CD4-positive, alpha-beta T cell (primary cell): ENCODE data around the gene SRGAP1. TPM values are rescaled to one million over a fixed set of nuclear protein-coding genes. Genes with fewer than 3 reads are reported as not detected.

ENCODE experiments used
- ATAC-seq: fragments of 200-7000 bp; cut with Tn5 transposase; one replicate; pipeline ENCODE4 v1.10.0; 2022; ENCODE audit warnings: mild to moderate bottlenecking; ENCODE audit not compliant: poor library complexity
- CTCF ChIA-PET: fragments of 350-600 bp; sonication (Branson Sonifier 250); formaldehyde crosslinking; loops from one replicate; lab custom pipeline; 2021; ENCODE audit warnings: antibody characterized with exemption, inconsistent platforms; lab: Charles Lee
- POLR2A ChIA-PET: fragments of 350-600 bp; sonication (Branson Sonifier 250); formaldehyde crosslinking; loops from one replicate; lab custom pipeline; 2021; ENCODE audit warnings: antibody characterized with exemption, inconsistent platforms; lab: Charles Lee
- DNase-seq, 14 experiments: peaks; one replicate each; pipeline ENCODE4 v3.0.0-alpha.2; 2013 to 2020; ENCODE audit warnings: mixed read lengths in 2 of 14
- H3K27ac ChIP-seq, 2 donors: one replicate each; pipeline versions ENCODE4 v1.5.1 to v1.7.0; 2013; ENCODE audit warnings: low read length in 2 of 2, low read depth in 1 of 2, mild to moderate bottlenecking in 1 of 2
- H3K27me3 ChIP-seq, 2 experiments: 1 replicate in 1 of 2; 2 replicates in 1 of 2; pipeline versions ENCODE4 v1.6.1 to v1.7.0; 2013; ENCODE audit warnings: low read length in 2 of 2, control low read depth in 1 of 2, mild to moderate bottlenecking in 1 of 2, moderate library complexity in 1 of 2; ENCODE audit not compliant: insufficient read depth in 2 of 2, control insufficient read depth in 1 of 2
- H3K36me3 ChIP-seq: one replicate; pipeline ENCODE4 v1.6.1; 2013; ENCODE audit warnings: low read length, control low read depth; ENCODE audit not compliant: insufficient read depth
- H3K4me1 ChIP-seq: one replicate; pipeline ENCODE4 v1.6.1; 2013; ENCODE audit warnings: low read length, control low read depth; ENCODE audit not compliant: insufficient read depth
- H3K4me3 ChIP-seq: one replicate; pipeline ENCODE4 v1.5.1; 2013; ENCODE audit warnings: mild to moderate bottlenecking, low read length, moderate library complexity
- H3K9me3 ChIP-seq, 2 experiments: 1 replicate in 1 of 2; 2 replicates in 1 of 2; pipeline versions ENCODE4 v1.6.1 to v1.7.0; 2013; ENCODE audit warnings: low read length in 2 of 2, mild to moderate bottlenecking in 2 of 2, control low read depth in 1 of 2, moderate library complexity in 1 of 2; ENCODE audit not compliant: control insufficient read depth in 1 of 2, insufficient read depth in 1 of 2
- H3K27ac Mint-ChIP-seq: one replicate; pipeline ENCODE4 v1.8.0; 2020; ENCODE audit warnings: mixed read lengths
- H3K27me3 Mint-ChIP-seq: one replicate; pipeline ENCODE4 v1.8.0; 2021; ENCODE audit warnings: mixed read lengths
- H3K36me3 Mint-ChIP-seq: one replicate; pipeline ENCODE4 v1.8.0; 2021; ENCODE audit warnings: low read depth, mixed read lengths
- H3K4me1 Mint-ChIP-seq: one replicate; pipeline ENCODE4 v1.8.0; 2021; ENCODE audit warnings: low read depth, mixed read lengths
- H3K4me3 Mint-ChIP-seq: one replicate; pipeline ENCODE4 v1.8.0; 2020; ENCODE audit warnings: mild to moderate bottlenecking, mixed read lengths
- H3K9me3 Mint-ChIP-seq: one replicate; pipeline ENCODE4 v1.8.0; 2020; ENCODE audit warnings: mixed read lengths
- CTCF ChIP-seq: fragments of 200-600 bp; IDR thresholded peaks from one replicate; pipeline ENCODE4 v1.8.0; 2022; ENCODE audit warnings: antibody characterized with exemption, mild to moderate bottlenecking
- intact Hi-C, 2 experiments: fragments of 100-400 bp; cut with DNase I in 1 of 2; cut with micrococcal nuclease in 1 of 2; formaldehyde crosslinking; loops; one replicate each; pipeline versions ENCODE4 v1.15.1 to v1.9.0; 2023 to 2025; cut with DNase I, micrococcal nuclease
- total RNA-seq, 174 experiments: library from RNA in 2 of 174; stranded (reverse) in 2 of 174; gene quantifications; one replicate each; pipeline ENCODE4 v1.2.3 and lab custom pipeline; 2021 to 2026

The SRGAP1 gene
- total RNA-seq, 2 experiments from 2014 or later, result 0.03 TPM; not detected in 1

DNA sequence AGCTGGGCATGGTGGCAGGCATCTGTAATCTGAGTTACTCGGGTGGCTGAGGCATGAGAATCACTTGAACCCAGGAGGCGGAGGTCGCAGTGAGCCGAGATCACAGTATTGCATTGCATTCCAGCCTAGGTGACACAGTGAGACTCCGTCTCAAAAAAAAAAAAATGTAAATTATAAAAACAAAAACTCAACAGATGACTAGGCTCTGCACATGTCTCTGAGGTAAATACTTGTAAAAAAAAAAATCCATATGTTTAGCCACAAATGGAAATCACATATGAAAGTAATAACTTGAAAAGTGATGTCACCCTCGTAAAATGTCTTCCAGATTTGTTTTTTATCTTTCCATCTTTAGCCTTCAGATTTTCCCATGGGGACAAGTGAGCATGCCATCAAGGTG is 292.6 kb downstream of the SRGAP1 start:
- TF ChIP-seq CTCF, result no peak
- H3K27ac ChIP-seq, result no peak overlapping the region
- Mint-ChIP-seq H3K36me3 (no peaks in the 10 kb centered on the region), H3K27ac (no peak overlapping the region), H3K4me3 (no peak overlapping the region), H3K27me3 (no peaks in the 10 kb centered on the region), H3K4me1 (no peaks in the 10 kb centered on the region), H3K9me3 (peaks cover 7% of the 10 kb centered on the region)
- no peak for ATAC-seq
- H3K4me3 ChIP-seq, result no peak overlapping the region
- H3K36me3 ChIP-seq, result no peaks in the 10 kb centered on the region
- H3K4me1 ChIP-seq, result no peaks in the 10 kb centered on the region
- H3K9me3 ChIP-seq, result peaks cover 0 to 5% of the 10 kb centered on the region in 2 experiments
- ChIA-PET CTCF (no interaction called here), POLR2A (no interaction called here)
- intact Hi-C loops, result no loop called here
- DNase-seq, result no peak
- no peaks in the 10 kb centered on the region for H3K27me3 ChIP-seq

- ATAC-seq (no peak), DNase-seq (no peak)
- Histone ChIP-seq H3K27ac (no peak overlapping the region), H3K4me3 (no peak overlapping the region), H3K9me3 (peaks cover 0 to 3% of the 10 kb centered on the region in 2 experiments), H3K27me3 (no peaks in the 10 kb centered on the region), H3K36me3 (no peaks in the 10 kb centered on the region), H3K4me1 (no peaks in the 10 kb centered on the region)
- Mint-ChIP-seq H3K4me1 (no peaks in the 10 kb centered on the region), H3K36me3 (no peaks in the 10 kb centered on the region), H3K4me3 (no peak overlapping the region), H3K9me3 (peaks cover 5% of the 10 kb centered on the region), H3K27ac (no peak overlapping the region), H3K27me3 (no peaks in the 10 kb centered on the region)
- ChIA-PET CTCF (no interaction called here), POLR2A (no interaction called here)
- no peak for TF ChIP-seq CTCF
- intact Hi-C loops, result no loop called here
Measured at GRCh38 chr12:64139021-64139420, 294.5 kb downstream of the SRGAP1 start.

DNA sequence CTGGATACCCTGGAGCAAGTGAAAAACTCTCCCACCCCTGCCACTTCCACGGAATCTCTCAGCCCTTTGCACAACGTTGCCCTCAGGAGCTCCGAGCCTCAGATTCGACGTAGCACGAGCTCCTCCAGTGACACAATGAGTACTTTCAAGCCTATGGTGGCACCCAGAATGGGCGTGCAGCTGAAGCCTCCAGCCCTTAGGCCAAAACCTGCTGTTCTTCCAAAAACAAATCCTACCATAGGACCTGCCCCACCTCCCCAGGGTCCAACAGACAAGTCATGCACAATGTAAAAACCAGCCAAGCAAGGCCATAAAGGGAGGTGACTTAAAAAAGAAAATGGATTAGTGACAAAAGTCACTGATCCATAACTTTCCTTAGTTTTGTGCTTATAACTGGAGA is 297.9 kb downstream of the SRGAP1 start:
- CTCF ChIA-PET, result no interaction called here
- POLR2A ChIA-PET, result no interaction called here
- H3K36me3 Mint-ChIP-seq, result peaks cover 1% of the 10 kb centered on the region
- no peaks in the 10 kb centered on the region for H3K9me3 ChIP-seq
- intact Hi-C loops, result no loop called here
- no peak for DNase-seq
- no peak overlapping the region for H3K27ac ChIP-seq
- no peaks in the 10 kb centered on the region for H3K4me1 ChIP-seq
- H3K4me3 ChIP-seq, result no peak overlapping the region
- peaks cover 2% of the 10 kb centered on the region for H3K9me3 Mint-ChIP-seq
- H3K27ac Mint-ChIP-seq, result no peak overlapping the region
- no peaks in the 10 kb centered on the region for H3K27me3 Mint-ChIP-seq
- peaks cover 4% of the 10 kb centered on the region for H3K4me1 Mint-ChIP-seq
- no peaks in the 10 kb centered on the region for H3K36me3 ChIP-seq
- ATAC-seq, result no peak
- no peaks in the 10 kb centered on the region for H3K27me3 ChIP-seq
- no peak overlapping the region for H3K4me3 Mint-ChIP-seq
- no peak for TF ChIP-seq CTCF
